ENCODE data around the gene MPST. TPM values are rescaled to one million over a fixed set of nuclear protein-coding genes. Genes with fewer than 3 reads are reported as not detected.
A peak's percentile ranks its signal among the peaks of the same experiment; 100 is the strongest.

Gene MPST
- total RNA-seq, 2 experiments from 2014 or later = 8.5 to 9.1 TPM

GRCh38 chr22:37047006-37047405, 27.5 kb downstream of the MPST start:
- CTCF ChIA-PET = interaction anchor here (1.2 to 2.1 kb wide), 4 partner anchors 8 to 152 kb away, joined by 3 to 17 read pairs (median 10); no protein-coding TSS in a partner anchor
- DNase-seq (no peak), ATAC-seq (no peak)
- no peak overlapping the region for H3K4me3 Mint-ChIP-seq
- intact Hi-C loops (cut with micrococcal nuclease) = no loop called here
- no peaks in the 10 kb centered on the region for H3K27me3 Mint-ChIP-seq
- TF ChIP-seq CTCF (IDR thresholded peaks at IDR 0.05) = no peak
- H3K9me3 Mint-ChIP-seq = no peaks in the 10 kb centered on the region
- POLR2A ChIA-PET = interaction anchor here (1.0 kb wide), 1 partner anchor 151 kb away, joined by 3 read pairs; no protein-coding TSS in a partner anchor
- H3K27ac Mint-ChIP-seq = no peak overlapping the region
- peaks cover 15% of the 10 kb centered on the region for H3K4me1 Mint-ChIP-seq (ENCODE audit: low read depth)
- no peaks in the 10 kb centered on the region for H3K36me3 Mint-ChIP-seq (ENCODE audit: low read depth)

- Mint-ChIP-seq H3K9me3 (no peaks in the 10 kb centered on the region), H3K36me3 (ENCODE audit: low read depth) (no peaks in the 10 kb centered on the region), H3K27me3 (no peaks in the 10 kb centered on the region), H3K27ac (no peak overlapping the region), H3K4me1 (ENCODE audit: low read depth) (peaks cover 24% of the 10 kb centered on the region), H3K4me3 (no peak overlapping the region)
- ChIA-PET CTCF (interaction anchor here (1.0 kb wide), 1 partner anchor 71 kb away, joined by 3 read pairs; no protein-coding TSS in a partner anchor), POLR2A (no interaction called here)
- DNase-seq (no peak), ATAC-seq (no peak)
- intact Hi-C loops (cut with micrococcal nuclease) = no loop called here
- TF ChIP-seq CTCF (IDR thresholded peaks at IDR 0.05) = no peak
Observed at GRCh38 chr22:37048133-37048532, 28.6 kb downstream of the MPST start.

- Mint-ChIP-seq H3K27ac (no peak overlapping the region), H3K4me1 (ENCODE audit: low read depth) (peaks cover 26% of the 10 kb centered on the region), H3K36me3 (ENCODE audit: low read depth) (no peaks in the 10 kb centered on the region), H3K9me3 (no peaks in the 10 kb centered on the region), H3K27me3 (no peaks in the 10 kb centered on the region), H3K4me3 (no peak overlapping the region)
- no peak for TF ChIP-seq CTCF (IDR thresholded peaks at IDR 0.05)
- no peak for ATAC-seq
- intact Hi-C loops (cut with micrococcal nuclease) = no loop called here
- POLR2A ChIA-PET = no interaction called here
- CTCF ChIA-PET = interaction anchor here (0.7 to 3.8 kb wide), 2 partner anchors 22 to 151 kb away, joined by 4 to 18 read pairs; no protein-coding TSS in a partner anchor
- DNase-seq = no peak
Observed at GRCh38 chr22:37049224-37049623, 29.7 kb downstream of the MPST start.

GRCh38 chr22:37050913-37051312, 31.4 kb downstream of the MPST start:
- intact Hi-C loops (cut with micrococcal nuclease) = no loop called here
- CTCF ChIA-PET = interaction anchor here (1.0 to 3.8 kb wide), 3 partner anchors 10 to 149 kb away, joined by 3 to 18 read pairs (median 4); no protein-coding TSS in a partner anchor

More at GRCh38 chr22:37050913-37051312, 31.4 kb downstream of the MPST start:
- H3K27me3 Mint-ChIP-seq = no peaks in the 10 kb centered on the region
- no peak overlapping the region for H3K27ac Mint-ChIP-seq
- TF ChIP-seq CTCF (IDR thresholded peaks at IDR 0.05) = no peak
- no peaks in the 10 kb centered on the region for H3K9me3 Mint-ChIP-seq
- POLR2A ChIA-PET = interaction anchor here (0.8 kb wide), 1 partner anchor 13 kb away, joined by 3 read pairs; no protein-coding TSS in a partner anchor
- H3K4me3 Mint-ChIP-seq = peak overlapping the region; percentile 79
- ATAC-seq = no peak
- H3K36me3 Mint-ChIP-seq (ENCODE audit: low read depth) = no peaks in the 10 kb centered on the region
- H3K4me1 Mint-ChIP-seq (ENCODE audit: low read depth) = peaks cover 17% of the 10 kb centered on the region
- DNase-seq = no peak

Measured in activated CD8-positive, alpha-beta T cell treated with anti-CD3 and anti-CD28 coated beads for 36 hours (primary cell).